NOMO-1 treated with dmso at 0.1 percent for 144 hours (cell line): ENCODE data around the gene SPAG17.
A peak's percentile ranks its signal among the peaks of the same experiment; 100 is the strongest.
"Not testable (repeated sequence)": the region's sequence is repeated elsewhere in the genome, so short reads cannot be mapped to it uniquely, and the experiment has no call there.

Source experiments
- DNase-seq: peaks from one replicate; lab custom pipeline; 2025; ENCODE audit not compliant: unreplicated experiment; lab: John Stamatoyannopoulos, UW

The SPAG17 gene

GRCh38 chr1:117985973-117986372, 199.1 kb downstream of the SPAG17 start:
- DNase-seq, result no peak

- no peak for DNase-seq
These were observed 199.8 kb downstream of the SPAG17 start for GRCh38 chr1:117985239-117985638.

- no peak for DNase-seq
These were observed 203.4 kb downstream of the SPAG17 start for GRCh38 chr1:117981455-117982192.

GRCh38 chr1:117976381-117976780, 208.6 kb downstream of the SPAG17 start:
- no peak for DNase-seq

- no peak for DNase-seq
These were observed 213.3 kb downstream of the SPAG17 start for GRCh38 chr1:117971777-117972176.

GRCh38 chr1:117970252-117970651, 214.8 kb downstream of the SPAG17 start:
- no peak for DNase-seq

GRCh38 chr1:117967881-117968280, 217.1 kb downstream of the SPAG17 start:
- DNase-seq, result no peak

GRCh38 chr1:117967477-117967876, 217.6 kb downstream of the SPAG17 start:
- no peak for DNase-seq

GRCh38 chr1:117964290-117965038, 220.6 kb downstream of the SPAG17 start:
- no peak for DNase-seq

GRCh38 chr1:117959364-117959763, 225.7 kb downstream of the SPAG17 start:
- no peak for DNase-seq

GRCh38 chr1:117952386-117952785, 232.6 kb downstream of the SPAG17 start:
- DNase-seq, result no peak

GRCh38 chr1:117942293-117942692, 242.7 kb downstream of the SPAG17 start:
- no peak for DNase-seq

- DNase-seq, result no peak
These were observed 251.3 kb downstream of the SPAG17 start for GRCh38 chr1:117933769-117934168.

- no peak for DNase-seq
These were observed 252.5 kb downstream of the SPAG17 start for GRCh38 chr1:117932576-117932975.

- DNase-seq, result no peak
These were observed 254.5 kb downstream of the SPAG17 start for GRCh38 chr1:117930484-117930883.

GRCh38 chr1:117930173-117930447, 254.9 kb downstream of the SPAG17 start:
- no peak for DNase-seq

GRCh38 chr1:117929343-117930172, 255.5 kb downstream of the SPAG17 start, which contains the start of the genes GDAP2 and WDR3:
Gene GDAP2 (minus strand): TSS chr1:117929621. CDS start chr1:117920357, 9,264 bp downstream.
Gene WDR3 (plus strand): TSS chr1:117929739. CDS start chr1:117933320, 3,581 bp downstream.
- peak; percentile 99 for DNase-seq

- DNase-seq, result peak; percentile 53
These were observed 256.1 kb downstream of the SPAG17 start for GRCh38 chr1:117928881-117929342.

GRCh38 chr1:117925981-117926380, 259.0 kb downstream of the SPAG17 start:
- peak; percentile 39 for DNase-seq

- DNase-seq, result not testable (repeated sequence)
These were observed 262.3 kb downstream of the SPAG17 start for GRCh38 chr1:117922717-117923116.

- no peak for DNase-seq
These were observed 263.0 kb downstream of the SPAG17 start for GRCh38 chr1:117921991-117922390.
